Neural cell (in vitro differentiated cells): ENCODE data around the gene PCDHGC5. TPM values are rescaled to one million over a fixed set of nuclear protein-coding genes. Genes with fewer than 3 reads are reported as not detected.

Experiments
- H2AFZ ChIP-seq: fragments of 200-600, 300-800 bp; sonication (generic), shearing (Covaris generic); 2 replicates; pipeline ENCODE4 v1.6.0; 2014; ENCODE audit warnings: low read depth, mild to moderate bottlenecking, antibody characterized with exemption, low read length, moderate library complexity
- H3F3A ChIP-seq: fragments of 200-600 bp; shearing (Covaris generic); 2 replicates; pipeline ENCODE4 v1.6.1; 2016; ENCODE audit warnings: mild to moderate bottlenecking, moderate library complexity, mixed read lengths, antibody characterized with exemption, low read length; ENCODE audit not compliant: insufficient read depth, poor library complexity, severe bottlenecking
- H3K27ac ChIP-seq: fragments of 200-600, 300-800 bp; sonication (generic), shearing (Covaris generic); 2 replicates; pipeline ENCODE4 v1.5.1; 2014; ENCODE audit warnings: mild to moderate bottlenecking, low read length, moderate library complexity
- H3K27me3 ChIP-seq: fragments of 300-800, 200-600 bp; sonication (generic), shearing (Covaris generic); 2 replicates; pipeline ENCODE4 v1.6.0; 2014; ENCODE audit warnings: mild to moderate bottlenecking, low read depth, low read length, moderate library complexity; ENCODE audit not compliant: insufficient read depth
- H3K36me3 ChIP-seq: fragments of 300-800, 200-600 bp; sonication (generic), shearing (Covaris generic); 2 replicates; pipeline ENCODE4 v1.5.1; 2014; ENCODE audit warnings: mild to moderate bottlenecking, antibody characterized with exemption, low read length, moderate library complexity; ENCODE audit not compliant: insufficient read depth
- H3K4me2 ChIP-seq: fragments of 300-800, 200-600 bp; sonication (generic), shearing (Covaris generic); 2 replicates; pipeline ENCODE4 v1.6.0; 2014; ENCODE audit warnings: mild to moderate bottlenecking, low read length
- H3K4me3 ChIP-seq: fragments of 300-800, 200-600 bp; sonication (generic), shearing (Covaris generic); 2 replicates; pipeline ENCODE4 v1.5.1; 2014; ENCODE audit warnings: mild to moderate bottlenecking, low read length, moderate library complexity
- H3K79me2 ChIP-seq: fragments of 200-600 bp; shearing (Covaris generic); replicated peaks from 2 replicates; pipeline ENCODE4 v1.6.0; 2014; ENCODE audit warnings: mild to moderate bottlenecking, low read length, moderate library complexity; ENCODE audit not compliant: insufficient read depth
- H3K9ac ChIP-seq: fragments of 300-800, 200-600 bp; sonication (generic), shearing (Covaris generic); 2 replicates; pipeline ENCODE4 v1.6.1; 2016; ENCODE audit warnings: mild to moderate bottlenecking, low read length, mixed read lengths
- H3K9me2 ChIP-seq: fragments of 200-600 bp; shearing (Covaris generic); 2 replicates; pipeline ENCODE4 v1.6.1; 2016; ENCODE audit warnings: mild to moderate bottlenecking, low read length, mixed read lengths; ENCODE audit not compliant: insufficient read depth
- H3K9me3 ChIP-seq: fragments of 200-600, 300-800 bp; sonication (generic), shearing (Covaris generic); 2 replicates; pipeline ENCODE4 v1.6.1; 2016; ENCODE audit warnings: mild to moderate bottlenecking, mixed run types, low read length, moderate library complexity, mixed read lengths
- H4K20me1 ChIP-seq: fragments of 200-600 bp; shearing (Covaris generic); 2 replicates; pipeline ENCODE4 v1.6.1; 2016; ENCODE audit warnings: mild to moderate bottlenecking, mixed run types; ENCODE audit not compliant: insufficient read depth
- EP300 ChIP-seq: fragments of 450-650 bp; conservative IDR thresholded peaks from 2 replicates; pipeline ENCODE4 v1.6.1; 2014; ENCODE audit warnings: antibody characterized with exemption, mild to moderate bottlenecking, moderate library complexity; ENCODE audit not compliant: poor library complexity, severe bottlenecking
- EZH2 ChIP-seq: fragments of 200-600, 300-800 bp; shearing (Covaris generic), sonication (generic); IDR thresholded peaks from 2 replicates; pipeline ENCODE4 v1.6.1; 2014; ENCODE audit warnings: antibody characterized with exemption, low read length, borderline replicate concordance, mild to moderate bottlenecking; ENCODE audit not compliant: insufficient read depth, poor library complexity, severe bottlenecking
- MXI1 ChIP-seq: fragments of 450-650 bp; conservative IDR thresholded peaks from 2 replicates; pipeline ENCODE4 v1.6.1; 2014; ENCODE audit warnings: antibody characterized with exemption, mild to moderate bottlenecking; ENCODE audit not compliant: poor library complexity, severe bottlenecking
- POLR2AphosphoS5 ChIP-seq: IDR thresholded peaks from 2 replicates; pipeline ENCODE4 v1.6.1; 2012
- RAD21 ChIP-seq: fragments of 450-650 bp; conservative IDR thresholded peaks from 2 replicates; pipeline ENCODE4 v1.6.1; 2014; ENCODE audit warnings: antibody characterized with exemption, mild to moderate bottlenecking, moderate library complexity
- SMC3 ChIP-seq: fragments of 450-650 bp; conservative IDR thresholded peaks from 2 replicates; pipeline ENCODE4 v1.6.1; 2014; ENCODE audit warnings: antibody characterized with exemption, mild to moderate bottlenecking, moderate library complexity; ENCODE audit not compliant: poor library complexity
- TAF1 ChIP-seq: IDR thresholded peaks from 2 replicates; pipeline ENCODE4 v1.6.1; 2012; ENCODE audit warnings: low read depth
- polyA plus RNA-seq: library from polyadenylated mRNA; depleted of rRNA; stranded (reverse); fragments of >200 nt; gene quantifications from 2 replicates; pipeline ENCODE4 v1.2.3, GENCODE V29; 2014
- TF ChIP-seq, protein P1 (sequence below): fragments of 450-650 bp; IDR thresholded peaks from 2 replicates; pipeline ENCODE4 v1.5.1; 2014; ENCODE audit warnings: antibody characterized with exemption, mild to moderate bottlenecking, moderate library complexity; ENCODE audit not compliant: poor library complexity, severe bottlenecking
- TF ChIP-seq, protein P2 (sequence below): IDR thresholded peaks from 2 replicates; pipeline ENCODE4 v1.6.1; 2012; ENCODE audit warnings: borderline replicate concordance

PCDHGC5 gene
- polyA plus RNA-seq, 1 donor from 2014 or later = 0.51 TPM

DNA sequence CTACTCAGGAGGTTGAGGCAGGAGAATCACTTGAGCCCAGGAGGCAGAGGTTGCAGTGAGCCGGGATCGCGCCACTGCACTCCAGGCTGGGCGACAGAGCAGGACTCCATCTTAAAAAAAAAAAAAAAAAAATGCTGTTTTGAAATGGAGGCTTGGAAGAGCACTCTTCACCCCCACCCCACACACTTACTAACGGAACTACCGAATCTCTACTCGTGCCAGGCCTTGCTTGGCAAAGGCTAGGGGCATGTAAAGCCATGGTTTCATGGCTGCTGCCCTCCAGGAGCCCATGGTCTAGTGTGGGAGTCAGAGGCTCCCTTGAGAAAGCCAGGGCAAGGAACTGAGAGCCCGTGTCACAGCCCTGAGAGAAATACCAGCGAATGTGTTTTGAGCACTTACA is 21.3 kb downstream of the PCDHGC5 start:
- Histone ChIP-seq H2AFZ (no peak overlapping the region), H3K9ac (no peak overlapping the region), H3K4me3 (no peak overlapping the region), H3K4me2 (no peak overlapping the region), H4K20me1 (no peaks in the 10 kb centered on the region), H3K79me2 (no peaks in the 10 kb centered on the region), H3K36me3 (peaks cover 5% of the 10 kb centered on the region), H3K9me3 (no peaks in the 10 kb centered on the region), H3K27me3 (no peaks in the 10 kb centered on the region), H3K27ac (no peak overlapping the region), H3F3A (peaks cover 5% of the 10 kb centered on the region), H3K9me2 (no peaks in the 10 kb centered on the region)
- TF ChIP-seq, protein P1, sequence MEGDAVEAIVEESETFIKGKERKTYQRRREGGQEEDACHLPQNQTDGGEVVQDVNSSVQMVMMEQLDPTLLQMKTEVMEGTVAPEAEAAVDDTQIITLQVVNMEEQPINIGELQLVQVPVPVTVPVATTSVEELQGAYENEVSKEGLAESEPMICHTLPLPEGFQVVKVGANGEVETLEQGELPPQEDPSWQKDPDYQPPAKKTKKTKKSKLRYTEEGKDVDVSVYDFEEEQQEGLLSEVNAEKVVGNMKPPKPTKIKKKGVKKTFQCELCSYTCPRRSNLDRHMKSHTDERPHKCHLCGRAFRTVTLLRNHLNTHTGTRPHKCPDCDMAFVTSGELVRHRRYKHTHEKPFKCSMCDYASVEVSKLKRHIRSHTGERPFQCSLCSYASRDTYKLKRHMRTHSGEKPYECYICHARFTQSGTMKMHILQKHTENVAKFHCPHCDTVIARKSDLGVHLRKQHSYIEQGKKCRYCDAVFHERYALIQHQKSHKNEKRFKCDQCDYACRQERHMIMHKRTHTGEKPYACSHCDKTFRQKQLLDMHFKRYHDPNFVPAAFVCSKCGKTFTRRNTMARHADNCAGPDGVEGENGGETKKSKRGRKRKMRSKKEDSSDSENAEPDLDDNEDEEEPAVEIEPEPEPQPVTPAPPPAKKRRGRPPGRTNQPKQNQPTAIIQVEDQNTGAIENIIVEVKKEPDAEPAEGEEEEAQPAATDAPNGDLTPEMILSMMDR = no peak
- TF ChIP-seq EZH2 (no peak), POLR2AphosphoS5 (no peak), EP300 (no peak), TAF1 (no peak), SMC3 (no peak), MXI1 (no peak), RAD21 (no peak)
- TF ChIP-seq, protein P2, sequence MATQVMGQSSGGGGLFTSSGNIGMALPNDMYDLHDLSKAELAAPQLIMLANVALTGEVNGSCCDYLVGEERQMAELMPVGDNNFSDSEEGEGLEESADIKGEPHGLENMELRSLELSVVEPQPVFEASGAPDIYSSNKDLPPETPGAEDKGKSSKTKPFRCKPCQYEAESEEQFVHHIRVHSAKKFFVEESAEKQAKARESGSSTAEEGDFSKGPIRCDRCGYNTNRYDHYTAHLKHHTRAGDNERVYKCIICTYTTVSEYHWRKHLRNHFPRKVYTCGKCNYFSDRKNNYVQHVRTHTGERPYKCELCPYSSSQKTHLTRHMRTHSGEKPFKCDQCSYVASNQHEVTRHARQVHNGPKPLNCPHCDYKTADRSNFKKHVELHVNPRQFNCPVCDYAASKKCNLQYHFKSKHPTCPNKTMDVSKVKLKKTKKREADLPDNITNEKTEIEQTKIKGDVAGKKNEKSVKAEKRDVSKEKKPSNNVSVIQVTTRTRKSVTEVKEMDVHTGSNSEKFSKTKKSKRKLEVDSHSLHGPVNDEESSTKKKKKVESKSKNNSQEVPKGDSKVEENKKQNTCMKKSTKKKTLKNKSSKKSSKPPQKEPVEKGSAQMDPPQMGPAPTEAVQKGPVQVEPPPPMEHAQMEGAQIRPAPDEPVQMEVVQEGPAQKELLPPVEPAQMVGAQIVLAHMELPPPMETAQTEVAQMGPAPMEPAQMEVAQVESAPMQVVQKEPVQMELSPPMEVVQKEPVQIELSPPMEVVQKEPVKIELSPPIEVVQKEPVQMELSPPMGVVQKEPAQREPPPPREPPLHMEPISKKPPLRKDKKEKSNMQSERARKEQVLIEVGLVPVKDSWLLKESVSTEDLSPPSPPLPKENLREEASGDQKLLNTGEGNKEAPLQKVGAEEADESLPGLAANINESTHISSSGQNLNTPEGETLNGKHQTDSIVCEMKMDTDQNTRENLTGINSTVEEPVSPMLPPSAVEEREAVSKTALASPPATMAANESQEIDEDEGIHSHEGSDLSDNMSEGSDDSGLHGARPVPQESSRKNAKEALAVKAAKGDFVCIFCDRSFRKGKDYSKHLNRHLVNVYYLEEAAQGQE = no peak

DNA sequence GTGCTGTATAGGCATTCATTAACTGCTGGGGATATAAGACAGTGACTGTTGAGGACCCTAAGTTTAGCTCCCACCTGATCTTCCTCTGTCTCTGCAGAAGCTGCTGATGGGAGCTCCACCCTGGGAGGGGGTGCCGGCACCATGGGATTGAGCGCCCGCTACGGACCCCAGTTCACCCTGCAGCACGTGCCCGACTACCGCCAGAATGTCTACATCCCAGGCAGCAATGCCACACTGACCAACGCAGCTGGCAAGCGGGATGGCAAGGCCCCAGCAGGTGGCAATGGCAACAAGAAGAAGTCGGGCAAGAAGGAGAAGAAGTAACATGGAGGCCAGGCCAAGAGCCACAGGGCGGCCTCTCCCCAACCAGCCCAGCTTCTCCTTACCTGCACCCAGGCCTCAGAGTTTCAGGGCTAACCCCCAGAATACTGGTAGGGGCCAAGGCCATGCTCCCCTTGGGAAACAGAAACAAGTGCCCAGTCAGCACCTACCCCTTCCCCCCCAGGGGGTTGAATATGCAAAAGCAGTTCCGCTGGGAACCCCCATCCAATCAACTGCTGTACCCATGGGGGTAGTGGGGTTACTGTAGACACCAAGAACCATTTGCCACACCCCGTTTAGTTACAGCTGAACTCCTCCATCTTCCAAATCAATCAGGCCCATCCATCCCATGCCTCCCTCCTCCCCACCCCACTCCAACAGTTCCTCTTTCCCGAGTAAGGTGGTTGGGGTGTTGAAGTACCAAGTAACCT is 22.1 kb downstream of the PCDHGC5 start:
- H3K27ac ChIP-seq = no peak overlapping the region

More for the DNA sequence above, 22.1 kb downstream of the PCDHGC5 start:
- Histone ChIP-seq H3K79me2 (no peaks in the 10 kb centered on the region), H3K9me2 (no peaks in the 10 kb centered on the region), H4K20me1 (no peaks in the 10 kb centered on the region), H3K4me3 (no peak overlapping the region), H3F3A (peaks cover 5% of the 10 kb centered on the region), H3K36me3 (peaks cover 6% of the 10 kb centered on the region), H2AFZ (no peak overlapping the region), H3K9ac (no peak overlapping the region), H3K4me2 (no peak overlapping the region), H3K9me3 (no peaks in the 10 kb centered on the region), H3K27me3 (no peaks in the 10 kb centered on the region)
- TF ChIP-seq SMC3 (no peak), RAD21 (no peak), POLR2AphosphoS5 (no peak), EP300 (no peak), TAF1 (no peak), MXI1 (no peak), EZH2 (no peak)
- TF ChIP-seq, protein P2 = no peak
- TF ChIP-seq, protein P1 = no peak
